GM19043 (cell line): ENCODE data around the gene HOXD11.

Experiments used
- ATAC-seq: cut with Tn5 transposase; IDR thresholded peaks from one replicate; pipeline ENCODE4 v1.9.1; 2021; ENCODE audit warnings: low read depth; ENCODE audit not compliant: unreplicated experiment

HOXD11 gene

DNA sequence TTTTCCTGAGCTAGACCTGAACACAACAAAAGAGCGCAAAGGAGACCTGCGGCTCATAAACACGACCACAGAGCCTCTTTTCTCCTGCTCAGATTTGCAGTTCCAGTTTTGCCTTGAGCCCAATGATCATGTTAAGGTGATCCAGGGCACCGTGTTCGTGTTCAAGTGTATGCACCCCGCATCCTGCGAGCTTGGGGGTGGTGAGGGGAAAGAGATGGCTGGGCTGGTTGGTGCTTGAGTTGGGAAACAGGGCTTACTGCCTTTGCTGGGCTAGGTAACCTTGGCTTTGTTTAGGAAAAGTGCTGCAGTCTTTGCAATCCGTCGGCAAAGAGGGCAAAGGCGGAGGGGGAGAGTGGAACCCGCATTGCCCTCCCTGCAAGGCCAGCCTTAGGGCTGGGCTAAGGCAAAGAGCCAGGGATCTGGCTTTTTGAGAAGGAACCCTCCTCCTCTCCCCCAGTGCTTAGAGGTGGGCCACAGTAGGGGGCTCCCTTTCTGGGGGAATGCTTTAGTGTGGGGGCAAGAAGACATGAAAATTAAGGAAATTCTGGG, 10.8 kb downstream of the HOXD11 start:
- ATAC-seq, result no peak

DNA sequence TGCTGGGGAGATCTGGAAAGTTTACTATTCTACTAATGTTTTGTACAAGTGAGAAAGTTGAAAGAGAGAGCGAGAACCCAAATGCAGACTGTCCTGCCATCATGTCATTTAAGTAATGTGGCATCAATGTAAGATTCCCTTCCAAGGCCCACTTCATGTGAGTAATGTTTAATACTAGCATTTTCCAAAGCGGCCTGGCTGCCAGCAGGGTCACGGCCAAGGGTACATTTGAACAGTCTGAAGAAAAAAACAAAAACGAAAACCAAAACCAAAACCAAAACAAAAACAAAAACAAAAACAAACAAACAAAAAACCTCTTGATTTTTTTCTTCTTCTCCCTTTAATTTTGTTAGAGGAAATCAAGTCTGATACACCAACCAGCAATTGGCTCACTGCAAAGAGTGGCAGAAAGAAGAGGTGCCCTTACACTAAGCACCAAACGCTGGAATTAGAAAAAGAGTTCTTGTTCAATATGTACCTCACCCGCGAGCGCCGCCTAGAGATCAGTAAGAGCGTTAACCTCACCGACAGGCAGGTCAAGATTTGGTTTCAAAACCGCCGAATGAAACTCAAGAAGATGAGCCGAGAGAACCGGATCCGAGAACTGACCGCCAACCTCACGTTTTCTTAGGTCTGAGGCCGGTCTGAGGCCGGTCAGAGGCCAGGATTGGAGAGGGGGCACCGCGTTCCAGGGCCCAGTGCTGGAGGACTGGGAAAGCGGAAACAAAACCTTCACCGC, 11.7 kb downstream of the HOXD11 start:
- no peak for ATAC-seq

DNA sequence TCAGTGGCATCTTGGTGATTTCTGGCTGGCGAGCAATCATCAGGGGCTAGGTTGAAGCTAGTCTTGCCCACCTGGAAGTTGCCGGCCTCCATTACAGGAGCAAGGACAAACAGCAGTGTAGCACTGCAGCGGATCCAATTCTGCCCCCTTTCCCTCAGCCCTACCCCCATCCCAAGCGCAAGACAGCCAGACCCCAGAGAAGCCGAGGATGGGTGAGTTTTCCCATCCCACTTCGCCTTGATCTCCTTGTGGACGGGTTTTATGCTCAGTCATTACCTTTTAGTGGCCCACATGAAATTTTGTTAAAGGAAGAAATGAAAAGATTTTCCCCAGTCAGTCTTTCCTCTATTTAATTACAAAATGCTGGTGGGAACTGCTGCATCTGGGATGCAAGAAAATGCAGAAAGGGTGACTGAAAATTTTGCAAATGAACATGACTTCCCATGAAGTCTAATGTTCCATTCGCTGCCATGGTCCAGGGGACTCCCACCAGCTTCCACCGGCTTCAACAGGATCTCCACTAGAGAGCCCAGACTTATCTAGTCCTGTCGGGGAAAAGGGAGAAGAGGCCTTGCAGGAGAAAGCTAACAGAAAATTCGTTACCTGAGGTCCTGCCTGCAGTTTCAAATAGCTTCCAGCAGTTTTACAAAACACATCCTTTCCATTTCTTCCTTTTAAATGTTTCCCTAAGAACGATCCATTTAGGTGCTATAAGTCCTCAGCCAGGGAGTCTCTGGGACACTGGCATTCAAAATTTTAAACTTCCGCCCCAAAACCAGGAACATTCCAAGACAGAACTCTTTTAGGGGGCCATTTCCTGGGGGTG, 13.5 kb downstream of the HOXD11 start:
- no peak for ATAC-seq

DNA sequence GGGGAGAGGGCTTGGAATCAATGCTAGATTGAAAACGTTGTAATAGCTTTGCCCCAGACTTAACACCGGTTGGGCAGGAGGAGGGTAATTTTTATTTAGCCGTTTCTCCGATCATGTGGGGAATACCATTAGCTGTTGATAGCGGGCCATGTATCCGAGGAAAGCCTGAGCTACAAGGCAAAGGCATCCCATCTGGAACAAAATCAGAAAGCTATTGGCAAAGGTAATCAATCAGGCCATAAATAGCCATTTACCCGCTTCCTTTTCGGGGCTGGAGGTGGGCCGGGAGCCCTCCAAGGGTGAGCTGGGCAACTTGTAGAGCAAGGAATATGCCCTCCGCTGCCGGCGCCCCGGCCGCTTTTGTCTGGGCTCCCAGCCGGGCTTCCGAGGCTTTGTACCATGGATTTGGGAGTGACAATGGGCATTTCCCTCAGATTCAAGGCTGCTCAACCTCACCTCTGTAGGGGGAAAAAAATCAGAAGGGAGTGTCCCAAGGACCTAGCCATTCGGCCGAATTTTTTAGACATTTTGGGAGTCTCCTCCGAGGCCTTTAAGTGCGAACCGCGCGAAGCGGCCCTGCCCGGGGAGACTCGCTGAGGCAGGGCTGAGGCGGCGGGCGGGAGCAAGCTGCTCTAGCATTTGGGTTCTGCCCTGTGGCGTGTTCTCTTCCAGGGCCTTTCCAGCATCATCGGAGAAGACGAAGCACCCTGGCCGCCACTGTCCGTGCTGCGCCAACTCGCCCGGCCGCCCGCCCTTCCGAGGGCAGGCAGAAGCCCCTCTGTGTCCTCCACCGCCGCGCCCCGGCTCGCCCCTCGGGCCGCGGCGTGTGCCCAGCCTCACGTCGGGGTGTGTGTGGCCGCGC, 14.3 kb downstream of the HOXD11 start:
- ATAC-seq, result no peak

DNA sequence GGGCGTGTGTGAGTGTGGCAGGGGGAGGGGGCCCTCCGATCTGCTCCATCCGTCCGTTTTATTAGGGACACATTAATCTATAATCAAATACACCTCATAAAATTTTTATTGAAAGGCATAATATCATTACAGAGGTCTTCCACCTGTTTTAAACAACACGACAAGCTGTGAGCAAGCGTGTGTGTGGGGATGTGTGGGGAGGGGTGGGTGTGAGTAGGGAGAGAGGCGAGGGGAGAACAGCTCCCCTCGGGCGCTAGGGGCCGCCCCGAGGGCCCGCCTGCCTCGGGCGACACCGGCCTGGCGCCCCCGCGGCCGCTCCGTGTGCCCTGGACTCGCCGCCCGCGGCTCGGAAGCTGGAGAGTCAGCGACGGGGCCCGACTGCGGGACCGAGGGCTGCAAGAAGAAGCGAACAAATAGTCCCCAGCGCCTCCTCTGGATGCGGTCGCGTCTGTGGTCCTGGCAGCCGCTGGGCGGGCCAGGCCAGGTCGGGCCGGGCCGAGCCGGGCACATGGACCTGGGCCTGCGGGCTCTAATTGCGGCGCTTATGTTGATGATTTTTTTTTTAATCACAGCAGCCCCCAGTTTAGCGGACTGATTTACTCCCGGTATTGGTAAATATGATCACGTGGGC, 15.1 kb downstream of the HOXD11 start:
- ATAC-seq, result no peak

DNA sequence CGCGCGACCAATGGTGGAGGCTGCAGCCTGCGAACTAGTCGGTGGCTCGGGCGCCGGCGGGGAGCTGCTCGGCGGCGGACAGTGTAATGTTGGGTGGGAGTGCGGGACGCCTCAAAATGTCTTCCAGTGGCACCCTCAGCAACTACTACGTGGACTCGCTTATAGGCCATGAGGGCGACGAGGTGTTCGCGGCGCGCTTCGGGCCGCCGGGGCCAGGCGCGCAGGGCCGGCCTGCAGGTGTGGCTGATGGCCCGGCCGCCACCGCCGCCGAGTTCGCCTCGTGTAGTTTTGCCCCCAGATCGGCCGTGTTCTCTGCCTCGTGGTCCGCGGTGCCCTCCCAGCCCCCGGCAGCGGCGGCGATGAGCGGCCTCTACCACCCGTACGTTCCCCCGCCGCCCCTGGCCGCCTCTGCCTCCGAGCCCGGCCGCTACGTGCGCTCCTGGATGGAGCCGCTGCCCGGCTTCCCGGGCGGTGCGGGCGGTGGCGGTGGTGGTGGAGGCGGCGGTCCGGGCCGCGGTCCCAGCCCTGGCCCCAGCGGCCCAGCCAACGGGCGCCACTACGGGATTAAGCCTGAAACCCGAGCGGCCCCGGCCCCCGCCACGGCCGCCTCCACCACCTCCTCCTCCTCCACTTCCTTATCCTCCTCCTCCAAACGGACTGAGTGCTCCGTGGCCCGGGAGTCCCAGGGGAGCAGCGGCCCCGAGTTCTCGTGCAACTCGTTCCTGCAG, 15.8 kb downstream of the HOXD11 start, which contains the start of gene HOXD9:
Gene HOXD9, plus strand, starts transcription at position 37 of the 728 bp plus-strand sequence. Its CDS starts 50 bp downstream, at position 87.
- ATAC-seq, result no peak

DNA sequence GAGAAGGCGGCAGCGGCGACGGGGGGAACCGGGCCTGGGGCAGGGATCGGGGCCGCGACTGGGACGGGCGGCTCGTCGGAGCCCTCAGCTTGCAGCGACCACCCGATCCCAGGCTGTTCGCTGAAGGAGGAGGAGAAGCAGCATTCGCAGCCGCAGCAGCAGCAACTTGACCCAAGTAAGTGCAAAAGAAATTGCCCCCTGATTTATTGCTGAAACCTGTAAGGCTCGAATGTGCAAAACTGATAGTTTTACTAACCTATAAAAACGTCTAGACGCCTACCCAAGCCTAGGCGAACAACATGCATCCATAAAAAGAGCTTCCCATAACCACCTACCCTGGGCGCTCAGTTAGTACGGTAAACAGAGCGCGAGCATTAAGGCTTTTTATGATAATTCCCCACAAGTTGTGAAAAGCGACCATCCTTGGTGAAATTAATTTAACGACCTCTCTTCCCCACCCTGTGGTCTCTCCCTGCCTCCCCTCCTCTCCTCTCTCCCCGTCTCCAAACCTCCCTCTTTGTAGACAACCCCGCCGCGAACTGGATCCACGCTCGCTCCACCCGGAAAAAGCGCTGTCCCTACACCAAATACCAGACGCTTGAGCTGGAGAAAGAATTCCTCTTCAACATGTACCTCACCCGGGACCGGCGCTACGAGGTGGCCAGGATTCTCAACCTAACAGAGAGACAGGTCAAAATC, 16.5 kb downstream of the HOXD11 start:
- no peak for ATAC-seq

DNA sequence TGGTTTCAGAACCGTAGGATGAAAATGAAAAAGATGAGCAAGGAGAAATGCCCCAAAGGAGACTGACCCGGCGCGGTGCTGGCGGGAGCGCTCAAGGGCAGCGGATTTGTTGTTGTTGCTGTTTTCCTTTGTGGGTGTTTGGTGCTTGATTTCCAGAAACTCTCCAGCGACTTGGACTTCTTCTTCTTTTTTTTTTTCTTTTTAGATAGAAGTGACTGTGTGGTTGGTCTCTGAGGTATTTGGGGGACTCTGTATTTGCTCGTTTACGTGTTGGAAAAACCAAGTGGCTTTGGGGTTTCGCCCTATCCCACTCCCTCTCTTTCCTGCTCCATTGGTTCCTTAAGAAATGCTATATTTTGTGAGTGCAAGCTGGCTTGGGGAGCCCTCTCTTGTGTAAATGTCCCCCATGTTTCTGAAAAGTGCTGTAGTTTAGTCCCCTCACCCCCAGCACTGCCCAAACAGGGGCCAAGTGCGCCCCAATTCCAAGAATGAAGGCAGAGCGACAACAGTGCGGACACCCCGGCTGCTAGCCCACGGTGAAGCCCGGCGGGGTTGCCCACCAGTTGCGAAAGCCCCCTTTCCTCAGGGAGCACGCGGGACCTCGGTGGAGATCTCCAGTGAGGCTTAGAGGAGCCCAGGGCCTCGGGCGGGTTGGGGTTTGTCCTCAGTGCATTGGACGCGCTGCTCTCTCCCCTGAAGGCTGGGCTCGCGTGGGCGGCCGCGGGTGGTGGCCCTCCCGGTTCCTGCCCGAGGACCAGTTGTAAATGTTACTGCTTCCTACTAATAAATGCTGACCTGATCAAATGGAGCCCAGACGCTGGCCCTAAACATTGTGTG, 17.2 kb downstream of the HOXD11 start:
- no peak for ATAC-seq

DNA sequence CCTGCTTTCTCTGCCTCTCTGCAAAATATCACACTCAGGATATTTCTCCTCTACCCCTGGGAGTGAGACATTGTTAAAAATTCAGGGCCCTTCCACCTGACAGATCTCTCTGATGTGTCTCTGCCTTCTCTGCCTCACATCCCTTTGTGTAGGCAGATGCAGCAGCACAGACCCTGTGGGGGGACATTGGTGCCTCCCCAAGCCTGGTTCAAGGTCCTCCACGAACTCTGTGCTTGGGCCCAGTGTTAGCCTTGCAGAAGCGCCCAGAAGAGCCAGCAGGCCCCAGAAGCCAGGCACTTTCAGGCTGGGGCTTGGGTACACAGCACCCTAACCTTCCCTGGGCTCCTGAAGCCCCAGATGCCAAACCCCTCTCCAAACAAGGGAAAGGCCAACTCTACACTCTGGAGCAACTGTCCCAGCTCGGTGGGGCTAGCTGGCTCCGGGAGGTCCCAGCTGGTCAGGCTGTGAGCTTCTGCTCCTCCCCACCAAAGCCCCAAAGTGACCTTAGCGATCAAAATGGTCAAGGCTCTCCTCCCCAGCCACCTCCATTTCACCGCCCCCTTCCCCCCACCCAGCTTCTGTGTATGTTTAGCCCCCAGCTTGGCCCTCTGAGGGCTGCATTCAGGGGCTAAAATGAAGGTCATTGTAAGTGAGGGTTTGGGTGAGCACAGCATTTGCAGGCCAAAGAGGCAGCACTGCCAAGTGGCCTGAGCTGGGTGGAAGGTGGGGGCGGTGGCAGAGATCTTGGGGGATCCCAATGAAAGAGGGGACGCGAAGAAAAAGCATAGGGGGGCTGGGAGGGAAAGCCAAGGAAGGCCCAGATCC, 18.1 kb downstream of the HOXD11 start:
- no peak for ATAC-seq

DNA sequence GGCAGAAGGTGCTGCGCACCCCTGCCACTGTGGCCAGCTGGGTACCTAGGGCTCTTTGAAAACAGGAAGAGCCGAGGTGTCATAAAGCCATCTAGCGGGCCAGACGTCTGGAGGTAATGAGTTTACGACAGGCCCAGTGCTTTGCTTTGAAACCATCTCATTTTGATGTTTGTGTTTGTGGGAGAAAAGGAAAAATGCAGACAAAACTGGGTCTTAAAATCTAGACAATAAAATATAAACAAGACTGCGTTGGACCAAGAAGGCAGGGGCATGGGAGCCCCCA, 18.6 kb downstream of the HOXD11 start:
- no peak for ATAC-seq

DNA sequence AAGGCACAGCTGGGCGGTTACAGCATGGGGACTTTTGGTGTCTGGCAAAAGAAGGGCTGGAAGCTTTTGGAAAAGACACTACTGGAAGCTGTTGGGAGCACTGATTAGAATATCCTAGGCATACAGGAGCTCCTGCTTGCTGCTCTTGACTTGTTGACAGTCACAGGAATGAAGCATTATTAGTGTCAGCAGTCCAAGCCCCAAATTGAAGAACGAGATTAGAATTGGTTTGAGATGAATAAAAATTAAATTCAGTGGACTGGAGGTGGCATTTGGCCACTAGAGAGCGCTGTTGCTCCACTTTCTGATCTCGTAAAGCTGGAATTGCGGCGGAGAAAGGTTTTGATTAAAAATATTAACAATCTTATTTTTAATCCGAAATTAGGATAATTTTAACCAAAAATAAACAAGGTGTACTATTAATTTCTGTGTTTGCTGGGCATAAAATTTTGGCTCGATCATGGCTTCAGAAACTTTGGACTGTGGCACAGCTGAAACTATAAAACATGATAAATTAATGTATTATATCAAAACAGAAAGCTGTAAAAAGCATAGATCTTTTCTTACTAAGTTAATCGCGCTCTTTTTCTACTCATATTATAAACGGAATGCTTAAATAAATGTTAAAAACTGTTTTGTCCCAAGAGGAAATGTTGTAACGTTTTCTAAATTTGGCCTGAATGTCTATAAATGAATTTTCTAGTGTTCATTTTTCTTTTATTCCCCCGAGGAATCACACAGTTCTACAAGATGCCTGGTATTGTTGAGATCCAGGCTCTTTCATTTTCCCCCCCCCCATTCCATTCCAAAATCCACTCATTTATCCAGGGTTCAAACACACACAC, 20.1 kb downstream of the HOXD11 start:
- no peak for ATAC-seq

DNA sequence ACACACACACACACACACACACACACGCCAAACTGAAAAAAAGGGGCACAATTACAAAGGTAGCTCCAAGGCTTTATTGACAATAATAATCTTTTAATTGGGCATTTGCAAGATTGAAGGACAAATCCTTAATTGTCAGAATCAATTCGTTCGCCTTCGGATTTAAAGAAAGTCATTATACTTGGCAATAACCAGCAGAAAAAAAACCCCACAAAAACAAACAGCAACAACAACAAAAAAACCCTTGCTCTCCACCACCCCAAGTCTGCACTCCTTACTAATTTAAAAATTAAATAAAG, 20.6 kb downstream of the HOXD11 start:
- no peak for ATAC-seq

DNA sequence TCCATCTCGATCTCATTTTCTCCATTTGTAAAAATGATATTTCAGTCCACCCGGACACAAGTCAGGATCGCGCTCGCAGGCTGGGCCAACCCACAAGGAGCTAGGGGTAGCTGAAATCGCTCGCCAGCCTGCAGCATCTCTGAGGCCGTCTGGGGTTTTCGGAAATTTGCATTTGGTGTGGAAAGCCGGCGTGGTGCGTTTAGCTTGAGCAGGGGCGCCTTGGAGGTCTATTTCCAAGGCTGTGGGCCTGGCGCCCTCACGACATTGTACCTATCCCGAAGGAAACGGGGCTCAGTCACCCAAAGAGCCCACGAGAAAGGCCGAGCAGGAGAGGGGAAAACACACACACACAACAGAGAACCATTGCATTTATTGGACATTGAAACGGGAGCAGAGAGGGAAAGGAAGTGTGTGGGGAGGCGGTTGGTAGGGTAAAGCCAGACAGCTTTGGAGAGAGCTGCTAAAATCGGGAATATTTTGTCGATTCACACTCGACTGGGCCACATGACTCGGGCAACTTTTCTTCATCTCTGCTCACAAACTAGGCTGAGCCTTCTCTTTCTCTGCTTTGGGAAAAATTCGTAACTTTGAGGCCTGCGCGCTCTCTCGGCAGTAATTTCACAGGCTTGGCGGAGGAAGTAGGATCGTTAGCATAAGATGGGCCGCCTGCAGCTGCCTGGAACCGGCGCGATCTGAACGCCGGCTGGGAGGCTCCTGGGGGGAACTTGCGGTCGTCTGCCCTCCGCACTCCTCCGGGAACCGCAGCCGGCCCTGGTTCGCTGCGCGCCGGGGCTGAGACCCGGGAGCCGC, 21.3 kb downstream of the HOXD11 start:
- ATAC-seq, result no peak

DNA sequence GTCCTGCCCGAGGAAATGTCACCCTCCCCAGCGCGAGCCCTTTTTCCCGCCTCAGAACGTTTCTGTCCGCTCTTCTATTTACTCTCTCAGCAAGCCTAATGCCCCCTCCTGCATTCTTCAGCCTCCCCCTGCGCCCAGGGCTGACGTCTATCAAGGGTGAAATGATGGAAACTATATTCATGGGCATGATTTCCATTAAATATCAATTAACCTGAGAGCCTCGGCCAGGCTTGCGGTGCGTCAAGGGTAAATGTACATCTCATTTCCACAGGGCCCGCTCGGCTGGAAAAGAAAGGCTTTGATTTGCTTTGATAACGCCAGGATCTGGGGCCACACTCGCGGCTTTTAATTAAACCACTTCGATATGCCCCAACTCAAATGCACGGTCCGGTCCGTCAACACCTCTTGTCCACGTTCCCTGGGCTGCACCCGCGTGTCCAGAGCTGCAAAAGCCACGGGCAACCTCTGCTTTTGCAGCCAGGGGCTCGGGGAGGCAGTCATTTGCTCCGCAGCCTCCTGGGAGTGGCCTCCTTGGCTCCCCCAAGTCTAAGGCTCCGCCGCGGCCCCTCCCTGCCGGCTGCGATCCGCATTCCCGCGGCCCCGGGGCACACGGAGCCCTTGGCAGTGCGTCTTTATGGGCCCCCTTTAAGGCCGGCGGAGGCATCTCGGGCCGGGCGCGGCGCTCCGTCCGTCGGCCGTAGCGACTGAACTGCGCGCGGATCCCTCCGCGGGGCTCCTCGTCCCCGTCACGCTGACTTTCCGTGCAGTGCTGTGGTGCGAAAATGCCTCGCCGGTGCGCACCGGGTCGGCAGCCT, 22.1 kb downstream of the HOXD11 start, which contains the start of gene HOXD8:
Gene HOXD8, plus strand, starts transcription at position 724 of the 815 bp plus-strand sequence. CDS start 662 bp downstream, outside the sequence.
- ATAC-seq, result no peak

DNA sequence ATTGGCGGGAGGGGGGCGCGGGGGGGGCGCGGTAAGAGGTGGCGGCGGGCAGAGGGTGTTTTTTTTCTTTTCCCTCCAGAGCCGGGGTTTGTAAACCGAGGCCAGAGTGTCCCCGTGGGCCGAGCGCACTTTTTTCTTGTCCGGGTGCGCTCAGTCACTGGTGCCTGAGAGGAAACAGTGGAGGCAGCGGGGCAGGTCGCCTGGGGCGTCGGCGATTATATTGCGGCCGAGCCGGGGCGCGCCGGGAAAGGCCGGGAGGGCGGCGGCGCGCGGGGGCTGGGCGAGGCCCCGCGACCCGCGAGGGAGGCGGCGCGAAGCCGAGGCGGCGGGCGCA, 22.7 kb downstream of the HOXD11 start:
- ATAC-seq, result no peak
